HG02798 (cell line): Measurements from ENCODE around the gene KIZ.

Experiments used
- ATAC-seq: cut with Tn5 transposase; IDR thresholded peaks from one replicate; pipeline ENCODE4 v1.9.1; 2021; ENCODE audit warnings: mild to moderate bottlenecking; ENCODE audit not compliant: unreplicated experiment, poor library complexity

KIZ gene, protein sequence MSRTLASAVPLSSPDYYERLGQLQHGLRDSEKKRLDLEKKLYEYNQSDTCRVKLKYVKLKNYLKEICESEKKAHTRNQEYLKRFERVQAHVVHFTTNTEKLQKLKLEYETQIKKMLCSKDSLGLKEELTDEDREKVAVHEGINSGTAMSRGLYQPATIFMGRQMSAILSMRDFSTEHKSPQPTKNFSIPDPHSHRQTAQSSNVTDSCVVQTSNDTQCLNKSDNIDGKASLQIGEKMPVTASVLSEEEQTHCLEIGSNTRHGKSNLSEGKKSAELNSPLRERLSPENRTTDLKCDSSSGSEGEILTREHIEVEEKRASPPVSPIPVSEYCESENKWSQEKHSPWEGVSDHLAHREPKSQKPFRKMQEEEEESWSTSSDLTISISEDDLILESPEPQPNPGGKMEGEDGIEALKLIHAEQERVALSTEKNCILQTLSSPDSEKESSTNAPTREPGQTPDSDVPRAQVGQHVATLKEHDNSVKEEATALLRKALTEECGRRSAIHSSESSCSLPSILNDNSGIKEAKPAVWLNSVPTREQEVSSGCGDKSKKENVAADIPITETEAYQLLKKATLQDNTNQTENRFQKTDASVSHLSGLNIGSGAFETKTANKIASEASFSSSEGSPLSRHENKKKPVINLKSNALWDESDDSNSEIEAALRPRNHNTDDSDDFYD

DNA sequence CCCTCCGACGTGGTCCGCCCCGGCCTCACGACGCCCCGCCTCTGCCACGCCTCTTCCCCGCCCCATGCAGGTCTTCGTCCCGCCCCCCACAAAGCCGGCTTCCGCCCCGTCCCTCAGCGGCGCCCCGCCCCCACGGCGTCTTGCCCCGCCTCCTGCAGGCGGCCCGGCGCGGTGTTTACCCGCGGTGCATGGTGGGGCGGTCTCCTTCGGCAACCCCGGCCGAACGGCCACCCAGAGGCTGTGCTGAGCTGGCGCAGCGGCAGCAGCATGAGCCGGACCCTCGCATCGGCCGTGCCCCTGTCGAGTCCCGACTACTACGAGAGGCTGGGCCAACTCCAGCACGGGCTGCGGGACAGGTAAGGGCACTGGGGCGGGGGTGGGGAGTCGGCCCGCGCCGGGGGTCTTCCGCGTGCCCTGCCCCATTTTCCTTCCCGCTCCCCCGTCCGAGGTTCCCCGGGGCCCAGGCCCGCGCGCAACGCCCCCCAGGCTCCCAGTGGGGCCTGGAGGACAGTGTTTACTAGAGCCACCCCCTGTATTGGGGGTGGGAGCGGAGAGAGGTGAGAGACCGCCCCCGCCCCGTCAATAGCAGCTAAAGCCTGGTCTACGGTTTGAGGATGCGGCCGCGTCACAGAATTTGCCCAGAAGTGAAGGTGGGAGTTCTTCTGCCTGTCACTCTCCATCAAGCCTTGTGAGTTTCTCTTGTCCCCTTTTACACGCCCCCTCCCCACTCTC lies at the start of gene KIZ:
KIZ (plus strand) TSS at position 234 of the 732 bp plus-strand sequence; CDS start at position 268, 34 bp downstream.
- ATAC-seq, result peak; percentile 99

DNA sequence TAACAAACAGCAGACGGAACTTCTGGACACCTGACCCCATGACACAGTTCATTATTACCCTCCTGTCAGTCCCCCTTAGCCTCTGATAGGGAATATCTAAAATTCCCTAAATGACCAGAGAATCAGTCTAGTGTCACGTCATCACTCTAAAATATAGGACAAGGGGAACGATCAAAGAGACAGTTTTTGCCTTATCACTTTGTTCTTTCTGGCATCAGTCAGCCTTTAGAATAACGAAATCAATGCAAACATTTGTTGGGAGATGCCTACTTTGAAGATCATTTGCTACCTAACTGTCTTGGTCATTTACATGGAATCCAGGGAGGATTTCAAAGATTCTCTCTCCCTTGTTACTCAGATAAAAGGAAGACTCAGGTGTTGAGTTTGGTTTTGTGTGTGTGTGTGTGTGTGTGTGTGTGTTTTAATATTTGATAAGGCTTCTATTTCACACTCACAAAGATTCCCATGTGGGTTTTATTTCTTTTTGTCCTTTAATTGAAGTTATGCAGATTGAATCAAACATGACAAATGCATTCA lies 48.0 kb upstream of the KIZ start:
- ATAC-seq, result no peak

DNA sequence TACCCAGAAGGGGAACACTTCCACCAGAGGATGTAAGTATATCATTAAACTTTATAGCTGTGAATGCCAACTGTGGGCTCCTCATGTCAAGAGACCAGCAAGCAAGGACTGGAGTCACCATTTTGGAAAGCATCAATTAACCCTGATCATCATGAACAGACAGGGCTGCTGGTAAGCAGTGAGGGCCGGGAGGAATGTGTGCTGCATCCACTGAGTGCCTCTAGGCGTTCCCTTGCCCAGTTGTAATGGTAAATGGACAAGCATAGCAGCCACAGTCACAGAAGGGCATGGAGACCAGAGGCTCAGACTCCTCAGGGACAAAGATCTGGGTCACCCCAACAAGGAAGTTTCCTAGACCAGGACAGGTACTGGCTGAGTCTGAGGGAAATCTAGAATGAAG lies 43.3 kb upstream of the KIZ start:
- ATAC-seq, result no peak

DNA sequence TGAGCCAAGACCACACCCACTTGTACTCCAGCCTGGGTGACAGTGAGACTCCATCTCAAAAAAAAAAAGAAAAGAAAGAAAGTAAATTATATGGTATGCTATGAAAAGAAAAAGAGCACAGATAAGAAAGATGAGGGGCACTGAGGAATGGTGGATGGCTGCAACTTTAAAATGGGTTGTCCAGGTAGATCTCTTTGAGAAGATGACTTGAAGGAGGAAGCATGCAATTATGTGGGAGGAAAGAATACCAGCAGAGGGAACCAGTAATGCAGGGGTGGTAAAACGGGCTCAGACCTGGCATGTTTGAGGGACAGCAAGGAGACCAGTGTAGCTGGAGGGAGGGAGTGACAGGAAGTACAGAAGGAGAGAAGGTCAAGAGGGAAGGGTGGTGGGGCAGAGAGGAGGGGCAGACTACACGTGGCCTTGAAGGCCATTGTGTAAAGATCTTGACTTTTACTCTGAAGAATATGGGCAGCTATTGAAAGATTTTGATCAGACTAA lies 42.0 kb upstream of the KIZ start:
- no peak for ATAC-seq

DNA sequence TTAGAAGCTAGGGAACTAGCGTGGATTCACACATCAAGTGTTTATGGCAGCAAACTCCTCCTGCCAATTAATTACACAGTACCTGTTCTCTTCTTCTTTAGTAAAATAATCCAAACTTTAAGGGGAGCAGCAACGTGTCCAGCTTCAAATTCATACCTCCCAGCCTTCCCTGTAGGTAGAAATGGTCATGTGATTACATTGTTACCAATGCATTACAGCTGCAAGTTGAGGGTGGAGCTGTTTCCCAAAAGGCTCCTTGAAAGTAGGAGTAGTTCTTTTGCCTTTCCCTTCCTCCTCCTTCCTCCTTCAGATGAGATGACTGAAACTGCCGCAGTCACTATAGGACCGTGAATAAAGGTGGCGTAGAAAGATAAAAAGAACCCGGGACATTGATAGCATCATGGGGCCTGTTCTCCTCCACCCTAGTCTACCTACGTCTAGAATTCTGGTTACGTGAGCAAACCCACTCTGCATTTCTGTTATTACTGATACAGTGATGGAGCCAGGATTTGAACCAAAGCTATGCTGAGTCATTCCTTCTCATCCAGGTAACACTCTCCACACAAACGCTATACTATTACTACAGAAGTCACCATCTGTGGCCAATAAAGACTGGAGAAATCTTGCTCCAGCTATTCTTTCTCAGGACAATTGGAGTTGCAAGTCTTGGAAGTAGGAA lies 37.9 kb upstream of the KIZ start:
- no peak for ATAC-seq

DNA sequence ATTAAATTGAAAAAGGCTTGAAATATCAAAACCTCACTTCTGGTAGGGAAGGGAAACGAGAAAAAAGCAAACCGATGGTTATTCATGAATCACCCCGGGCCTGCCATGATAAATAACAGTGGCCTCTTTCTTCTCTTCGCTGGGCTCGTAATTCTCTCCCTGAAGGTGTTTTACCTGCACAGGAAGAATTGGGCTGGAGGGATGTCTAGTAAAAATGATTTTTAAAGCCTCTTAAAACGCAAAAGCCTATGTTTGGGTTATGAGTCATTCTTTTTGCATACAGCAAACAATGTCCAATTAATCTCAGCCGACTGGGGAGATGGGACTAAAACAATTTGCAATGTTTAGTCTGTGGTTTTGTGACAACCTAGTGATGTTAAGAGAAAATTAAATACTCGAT lies 36.5 kb upstream of the KIZ start:
- ATAC-seq, result no peak

DNA sequence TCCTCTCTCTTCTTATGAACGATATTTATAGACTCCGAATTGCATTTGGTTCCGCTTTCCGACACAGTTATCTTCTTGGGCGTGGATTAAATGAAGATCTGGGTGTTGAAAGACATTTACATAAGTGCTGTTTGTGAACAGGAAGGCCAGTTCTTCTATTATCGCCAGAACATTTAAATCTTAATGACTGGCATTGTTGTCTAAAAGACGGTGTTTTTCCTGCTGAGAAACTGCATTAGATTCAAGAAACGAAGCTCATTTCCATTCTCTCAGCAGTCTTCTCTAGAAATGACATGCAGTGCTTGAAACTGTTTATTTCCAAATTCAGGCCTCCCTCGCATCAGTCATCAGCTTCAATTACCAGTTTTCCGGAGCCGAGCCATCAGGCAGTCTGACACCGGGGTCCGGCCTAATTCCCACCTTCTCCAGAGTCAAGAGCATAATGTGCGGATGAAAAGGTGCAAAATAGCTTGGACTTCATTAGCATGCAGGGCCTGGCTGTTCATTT lies 35.7 kb upstream of the KIZ start:
- no peak for ATAC-seq

DNA sequence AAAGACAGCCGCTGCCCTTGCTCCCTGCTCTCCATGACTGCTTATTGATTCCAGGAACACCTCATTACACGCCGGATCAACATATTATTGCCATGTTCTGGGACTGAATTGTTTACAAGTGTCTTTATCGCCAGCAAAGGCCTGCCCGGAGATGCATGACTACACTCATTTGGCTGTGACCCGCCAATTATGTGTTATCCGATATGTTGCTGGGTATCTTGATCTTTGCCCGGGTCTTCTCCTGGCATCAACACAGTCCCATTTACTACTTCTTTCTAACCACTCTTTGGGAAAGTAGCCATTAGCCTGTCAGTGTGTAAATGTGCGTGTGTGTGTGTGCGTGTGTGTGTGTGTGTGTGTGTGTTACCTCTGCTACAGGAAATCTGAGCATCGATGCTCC lies 35.2 kb upstream of the KIZ start:
- no peak for ATAC-seq

DNA sequence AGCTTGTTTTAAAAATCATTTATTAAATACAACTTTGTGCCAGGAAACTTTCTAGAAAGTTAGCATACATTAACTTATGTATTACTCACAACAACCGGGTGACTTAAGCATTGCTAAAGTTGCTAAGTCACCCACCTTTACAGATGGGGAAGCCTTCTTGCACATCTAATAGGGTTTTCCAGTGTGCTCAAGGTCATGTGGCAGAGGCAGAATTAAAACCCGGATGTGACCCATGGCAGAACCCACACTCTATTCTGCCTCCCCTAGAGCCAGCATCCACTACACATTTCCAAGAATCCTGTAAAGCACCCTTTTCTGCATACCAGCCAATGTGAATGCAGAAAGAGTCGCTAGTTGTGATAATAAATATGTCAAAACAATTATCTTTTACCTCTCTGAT lies 33.1 kb upstream of the KIZ start:
- no peak for ATAC-seq

DNA sequence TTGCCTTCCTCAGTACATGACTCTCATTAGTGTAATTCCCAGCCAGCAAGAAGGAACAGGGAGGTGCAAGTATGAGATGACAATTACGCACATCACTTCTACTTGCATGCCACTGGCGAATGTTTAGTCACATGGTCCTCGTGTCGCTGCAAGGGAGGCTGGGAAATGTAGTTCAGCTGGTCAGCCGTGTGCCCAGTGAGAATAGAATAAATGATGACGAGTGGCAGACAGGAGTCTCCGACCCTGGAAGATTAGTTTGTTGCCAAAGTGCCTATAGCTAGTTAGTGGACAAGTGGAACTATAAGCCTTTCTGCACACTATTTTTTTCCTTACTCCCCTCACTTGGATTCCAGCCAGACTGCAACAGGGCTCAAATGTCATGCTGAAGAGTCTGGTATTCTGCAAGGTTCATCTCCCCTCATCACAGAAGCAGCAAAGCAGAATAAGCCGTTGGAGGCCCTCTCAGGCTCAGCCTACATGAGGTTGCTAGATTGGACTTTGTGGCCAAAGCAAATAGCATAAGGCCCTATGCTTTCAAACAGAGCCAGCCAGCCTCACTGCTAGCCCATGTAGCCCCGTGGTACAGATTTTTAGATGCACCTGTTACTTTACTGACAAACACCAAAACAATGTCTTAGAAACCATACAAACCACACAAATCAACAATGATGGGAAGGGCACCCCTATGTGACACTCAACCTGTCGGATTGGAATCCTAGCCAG lies 29.4 kb upstream of the KIZ start:
- ATAC-seq, result peak; percentile 68

DNA sequence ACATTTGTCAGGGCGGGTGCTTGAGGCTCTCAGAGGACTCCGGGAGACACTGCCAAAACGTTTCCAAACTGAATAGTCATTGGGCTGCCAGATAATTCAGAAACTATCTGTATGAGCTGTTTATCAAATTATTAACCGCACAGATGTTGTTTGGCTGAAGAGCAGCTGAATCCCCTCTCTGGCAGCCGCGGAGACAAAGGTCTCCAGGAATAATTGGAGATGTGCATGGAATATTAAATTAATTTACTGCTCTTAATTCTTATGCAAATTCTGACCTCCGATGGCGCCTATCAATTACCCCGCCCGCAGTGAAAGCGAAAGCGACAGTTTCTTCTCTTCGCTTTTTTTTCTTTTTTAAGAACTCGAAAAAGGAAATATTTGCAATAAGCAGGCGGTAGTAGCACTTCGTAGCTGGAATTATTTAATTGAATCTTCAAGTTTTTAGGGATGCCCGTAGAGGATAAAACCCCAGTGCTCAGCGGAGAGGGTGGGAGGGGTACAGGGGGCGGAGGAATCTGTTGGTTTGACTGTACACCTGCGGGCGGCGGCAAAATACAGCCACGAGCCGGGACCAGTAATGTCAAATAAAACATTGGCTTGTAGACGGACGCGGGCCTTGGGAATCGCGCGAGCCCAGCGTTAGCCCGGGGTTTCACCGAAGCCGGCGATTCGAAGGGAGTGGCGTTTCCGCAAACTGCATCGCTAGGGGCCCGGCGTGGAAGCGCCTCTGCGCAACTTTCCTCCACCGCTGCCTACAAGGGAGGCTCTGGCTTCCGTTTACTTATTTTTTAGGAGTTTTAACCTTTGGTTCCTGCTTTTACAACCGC lies 25.9 kb upstream of the KIZ start:
- ATAC-seq, result peak; percentile 39

DNA sequence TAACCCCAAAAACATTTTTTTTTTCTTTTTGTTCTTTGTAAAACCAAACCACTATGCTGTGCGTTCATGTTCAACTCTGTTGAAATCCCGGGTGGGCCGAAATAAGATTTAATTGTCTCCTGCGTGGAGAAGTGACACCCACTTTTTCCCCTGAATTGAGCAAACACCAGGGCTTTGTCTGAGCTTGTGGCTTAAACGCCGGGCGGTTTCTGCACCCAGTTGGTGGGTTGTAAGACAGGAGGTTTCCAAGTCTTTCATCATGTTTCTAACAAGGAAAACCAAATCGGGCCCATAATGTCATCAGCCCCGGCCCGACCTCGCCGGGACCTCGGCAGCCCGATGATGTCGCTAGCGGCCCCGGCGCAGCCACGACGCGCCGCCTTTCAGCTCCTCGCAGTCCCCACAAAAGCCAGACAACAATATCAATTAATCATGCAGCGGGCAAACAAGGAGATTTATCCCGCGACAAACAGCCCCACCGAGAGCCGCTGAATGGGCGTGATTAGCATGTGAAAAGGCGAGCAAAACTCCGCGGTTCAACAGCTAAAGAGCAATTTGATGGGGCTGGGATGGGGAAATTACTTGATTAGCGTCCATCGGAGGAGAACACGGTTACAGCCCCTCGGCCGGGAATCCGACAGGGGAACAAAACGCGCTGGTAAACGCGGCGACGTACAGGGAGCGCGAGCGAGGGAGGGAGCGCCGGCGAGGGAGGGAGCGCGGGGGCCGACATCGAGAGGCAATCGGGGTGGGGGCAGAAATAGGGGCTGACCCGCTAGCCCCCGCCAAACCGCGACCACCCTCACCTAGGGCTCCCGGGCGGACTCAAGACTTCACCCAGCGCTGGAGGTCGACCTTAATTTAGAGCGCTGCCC lies 25.1 kb upstream of the KIZ start:
- peak; percentile 6 for ATAC-seq

DNA sequence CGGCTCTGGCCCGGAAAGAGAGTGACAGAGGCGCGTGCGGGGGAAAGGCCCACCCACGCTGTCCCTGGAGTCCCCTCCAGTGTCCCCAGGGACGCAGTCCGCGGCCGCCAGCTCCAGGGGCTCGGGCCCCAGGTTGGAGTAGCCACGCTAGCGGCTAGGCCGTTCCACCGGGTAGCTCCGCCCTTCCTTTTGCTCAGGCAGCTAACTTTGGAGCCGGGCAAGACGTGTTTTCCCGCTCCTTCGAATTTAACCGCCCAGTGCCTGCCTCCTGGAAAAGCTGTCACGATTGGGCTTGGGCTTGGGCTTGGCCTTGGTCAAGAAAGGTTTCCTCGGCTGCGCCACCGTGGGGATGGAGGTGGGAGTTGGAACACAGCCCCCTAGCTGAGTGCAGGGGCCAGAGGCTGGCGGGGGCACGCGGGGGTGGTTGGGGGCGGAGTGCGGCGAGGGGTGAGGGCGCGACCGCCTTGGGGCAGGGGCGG lies 24.4 kb upstream of the KIZ start:
- ATAC-seq, result peak; percentile 16

DNA sequence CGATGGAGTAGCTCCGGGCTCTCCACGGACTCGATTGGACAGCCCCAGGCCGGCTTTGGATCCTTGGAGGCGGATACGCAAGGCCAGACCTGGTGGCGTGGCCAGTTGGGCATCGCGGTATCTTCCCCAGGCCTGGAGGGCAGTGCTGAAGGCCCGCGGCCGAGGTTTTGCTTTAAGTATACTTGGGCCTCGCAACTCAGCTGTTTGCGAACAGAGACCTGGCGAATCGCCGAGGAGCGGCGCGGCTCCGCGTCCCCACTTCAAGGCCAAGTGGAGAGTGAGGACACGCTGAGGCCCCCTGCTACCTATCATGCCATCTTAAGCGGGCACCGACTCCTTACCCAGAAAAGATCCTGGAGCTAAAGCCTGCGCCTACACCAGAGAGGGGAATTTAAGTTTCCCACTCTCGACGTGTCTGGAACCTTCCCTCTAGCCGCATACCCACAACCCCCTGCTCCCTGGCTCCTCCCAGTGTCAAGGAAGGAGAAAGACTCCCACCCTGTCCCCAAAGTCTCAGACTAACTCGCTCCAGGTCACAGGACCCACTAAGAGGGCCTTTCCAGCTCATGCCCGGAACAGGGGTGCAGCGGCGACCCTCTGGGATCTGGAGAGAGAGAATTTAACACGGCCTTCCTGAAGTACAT lies 23.8 kb upstream of the KIZ start:
- peak; percentile 32 for ATAC-seq

DNA sequence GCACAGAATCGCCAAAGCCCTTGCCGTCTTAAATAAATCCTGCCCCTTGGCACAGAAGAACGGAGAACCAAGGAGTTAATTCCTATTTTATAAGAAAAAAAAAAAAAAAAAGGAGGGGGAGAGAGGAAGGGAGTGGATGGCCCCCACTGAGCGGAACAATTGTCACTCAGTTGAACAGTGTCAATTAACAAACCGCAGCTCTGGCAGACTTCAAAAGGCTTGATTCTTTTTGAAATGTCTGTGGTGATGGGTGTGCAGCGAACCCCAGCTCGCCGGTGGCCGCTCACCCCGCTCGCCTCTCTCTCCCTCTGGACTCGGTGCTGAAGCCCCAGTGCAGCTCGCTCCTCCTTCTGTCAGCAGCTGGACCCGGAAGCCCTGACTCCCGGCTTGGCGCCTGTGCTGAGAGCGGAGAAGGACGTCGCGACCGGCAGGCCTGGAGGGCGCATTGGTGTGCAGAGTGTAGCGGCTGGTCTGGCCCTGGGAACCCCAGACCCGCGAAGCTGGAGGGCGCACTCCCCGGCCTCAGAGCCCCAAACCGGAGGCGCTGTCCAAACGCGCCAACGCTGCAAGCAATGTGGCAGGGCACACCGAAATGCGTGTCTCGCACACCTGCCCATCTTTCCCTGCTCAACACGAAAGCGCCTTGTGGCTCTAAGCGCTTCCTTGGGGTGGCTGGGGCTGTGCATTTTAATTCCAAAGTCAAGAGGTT lies 23.1 kb upstream of the KIZ start:
- peak; percentile 36 for ATAC-seq
